H1 (cell line): ENCODE measurements around the gene HS1BP3. TPM values are rescaled to one million over a fixed set of nuclear protein-coding genes. Genes with fewer than 3 reads are reported as not detected.

Source experiments
- CTCF ChIA-PET: fragments of 300-600 bp; sonication (Branson Sonifier 250); formaldehyde crosslinking; loops from one replicate; lab custom pipeline; 2021; ENCODE audit not compliant: partially characterized antibody; lab: Charles Lee
- POLR2A ChIA-PET: fragments of 300-600 bp; sonication (Branson Sonifier 250); formaldehyde crosslinking; loops from one replicate; lab custom pipeline; 2021; ENCODE audit warnings: inconsistent platforms; ENCODE audit not compliant: partially characterized antibody; lab: Charles Lee
- DNase-seq, 2 experiments: peaks; one replicate each; pipeline versions ENCODE4 v3.0.0 to v3.0.0-alpha.2; 2010 to 2022; ENCODE audit warnings: low spot score in 2 of 2, low read depth in 1 of 2, mixed read lengths in 1 of 2
- FAIRE-seq: peaks from 2 replicates; lab custom pipeline; 2011; peaks lifted over from hg19 to GRCh38; lab: Jason Lieb, UNC
- H2AFZ ChIP-seq: 2 replicates; pipeline ENCODE4 v1.8.1; 2012; ENCODE audit warnings: low read length, inconsistent platforms
- H2AK5ac ChIP-seq: 2 replicates; pipeline ENCODE4 v1.6.1; 2013; ENCODE audit warnings: low read depth, low read length
- H2BK120ac ChIP-seq: replicated peaks from 2 replicates; pipeline ENCODE3; 2013; ENCODE audit warnings: low read depth, low read length, inconsistent platforms
- H2BK12ac ChIP-seq: 2 replicates; pipeline ENCODE4 v1.6.1; 2013; ENCODE audit warnings: low read depth, low read length
- H2BK15ac ChIP-seq: 2 replicates; pipeline ENCODE4 v1.6.1; 2013; ENCODE audit warnings: low read length
- H2BK20ac ChIP-seq: 2 replicates; pipeline ENCODE4 v1.6.1; 2013; ENCODE audit warnings: low read length
- H2BK5ac ChIP-seq: 2 replicates; pipeline ENCODE4 v1.6.1; 2013; ENCODE audit warnings: low read depth, low read length
- H3K14ac ChIP-seq: 2 replicates; pipeline ENCODE4 v1.6.1; 2013; ENCODE audit warnings: inconsistent platforms; ENCODE audit not compliant: insufficient read length
- H3K18ac ChIP-seq: 2 replicates; pipeline ENCODE4 v1.6.1; 2013; ENCODE audit warnings: low read length; ENCODE audit errors: extremely low read depth
- H3K23ac ChIP-seq: 2 replicates; pipeline ENCODE4 v1.6.1; 2013; ENCODE audit warnings: inconsistent platforms; ENCODE audit not compliant: insufficient read length
- H3K23me2 ChIP-seq: 2 replicates; pipeline ENCODE4 v1.6.1; 2013; ENCODE audit warnings: low read depth, low read length
- H3K27ac ChIP-seq: 2 replicates; pipeline ENCODE4 v1.6.1; 2011; ENCODE audit warnings: low read depth, low read length, inconsistent platforms
- H3K27me3 ChIP-seq, 4 experiments: replicated peaks in 1 of 4; 1 replicate in 1 of 4; 2 replicates in 3 of 4; pipeline versions ENCODE4 v1.6.1 to v1.8.1; 2011 to 2013; ENCODE audit warnings: low read length in 3 of 4, mild to moderate bottlenecking in 3 of 4, inconsistent platforms in 2 of 4, mixed read lengths in 2 of 4, moderate library complexity in 1 of 4; ENCODE audit not compliant: control insufficient read depth in 3 of 4, insufficient read depth in 3 of 4; ENCODE audit errors: extremely low read depth in 1 of 4
- H3K36me3 ChIP-seq, 4 experiments: 2 replicates each; pipeline versions ENCODE4 v1.6.1 to v1.8.1; 2011 to 2013; ENCODE audit warnings: mild to moderate bottlenecking in 4 of 4, low read length in 3 of 4, moderate library complexity in 2 of 4, control low read depth in 1 of 4, inconsistent platforms in 1 of 4; ENCODE audit not compliant: insufficient read depth in 4 of 4, control insufficient read depth in 2 of 4
- H3K4ac ChIP-seq: replicated peaks from 2 replicates; pipeline ENCODE3; 2013; ENCODE audit warnings: low read length, low read depth, mixed read lengths, inconsistent platforms; ENCODE audit not compliant: insufficient read length
- H3K4me1 ChIP-seq, 4 experiments: replicated peaks in 1 of 4; 1 replicate in 1 of 4; 2 replicates in 3 of 4; pipeline versions ENCODE4 v1.6.1 to v1.8.1; 2011 to 2013; ENCODE audit warnings: low read length in 3 of 4, inconsistent platforms in 2 of 4, mixed read lengths in 1 of 4; ENCODE audit not compliant: insufficient read depth in 4 of 4, control insufficient read depth in 3 of 4
- H3K4me2 ChIP-seq, 2 experiments: 2 replicates each; pipeline versions ENCODE4 v1.6.1 to v1.8.1; 2011 to 2013; ENCODE audit warnings: low read depth in 2 of 2, low read length in 2 of 2, control low read depth in 1 of 2, inconsistent platforms in 1 of 2, mild to moderate bottlenecking in 1 of 2; ENCODE audit not compliant: insufficient read depth in 1 of 2
- H3K4me3 ChIP-seq, 4 experiments: fragments of 200-600, 300-600 bp in 1 of 4; sonication (generic), shearing (Covaris generic), sonication (Bioruptor Twin) in 1 of 4; 2 replicates each; pipeline versions ENCODE4 v1.5.1 to v1.8.1; 2011 to 2016; ENCODE audit warnings: low read length in 4 of 4, low read depth in 3 of 4, control low read depth in 2 of 4, inconsistent platforms in 2 of 4, mild to moderate bottlenecking in 2 of 4, mixed read lengths in 1 of 4, moderate library complexity in 1 of 4; ENCODE audit not compliant: insufficient read depth in 2 of 4; ENCODE audit errors: extremely low read depth in 1 of 4
- H3K56ac ChIP-seq: replicated peaks from 2 replicates; pipeline ENCODE3; 2013; ENCODE audit warnings: low read depth, mild to moderate bottlenecking, mixed read lengths, low read length, inconsistent platforms; ENCODE audit not compliant: insufficient read length
- H3K79me1 ChIP-seq: 2 replicates; pipeline ENCODE4 v1.6.1; 2013; ENCODE audit warnings: low read depth, low read length, control low read depth
- H3K79me2 ChIP-seq, 2 experiments: 2 replicates each; pipeline versions ENCODE4 v1.6.1 to v1.8.1; 2012 to 2013; ENCODE audit warnings: low read length in 2 of 2, mild to moderate bottlenecking in 2 of 2, inconsistent platforms in 1 of 2; ENCODE audit not compliant: insufficient read depth in 2 of 2, control insufficient read depth in 1 of 2
- H3K9ac ChIP-seq, 4 experiments: replicated peaks in 1 of 4; 1 replicate in 1 of 4; 2 replicates in 3 of 4; pipeline versions ENCODE4 v1.6.1 to v1.8.1; 2011 to 2013; ENCODE audit warnings: low read depth in 3 of 4, low read length in 3 of 4, control low read depth in 2 of 4, mild to moderate bottlenecking in 2 of 4, moderate library complexity in 2 of 4, inconsistent platforms in 1 of 4; ENCODE audit errors: extremely low read depth in 1 of 4
- H3K9me3 ChIP-seq, 2 experiments: 2 replicates each; pipeline versions ENCODE4 v1.6.1 to v1.8.1; 2012 to 2013; ENCODE audit warnings: mild to moderate bottlenecking in 2 of 2, moderate library complexity in 2 of 2, control low read depth in 1 of 2, inconsistent platforms in 1 of 2, low read depth in 1 of 2, low read length in 1 of 2, mixed read lengths in 1 of 2; ENCODE audit not compliant: insufficient read depth in 2 of 2
- H4K20me1 ChIP-seq, 2 experiments: replicated peaks in 1 of 2; 2 replicates each; pipeline versions ENCODE3 to v1.8.1; 2011 to 2013; ENCODE audit warnings: inconsistent platforms in 2 of 2, low read length in 2 of 2, mild to moderate bottlenecking in 1 of 2; ENCODE audit not compliant: insufficient read depth in 2 of 2, control insufficient read depth in 1 of 2
- H4K5ac ChIP-seq: 2 replicates; pipeline ENCODE4 v1.6.1; 2013; ENCODE audit warnings: low read length, low read depth, mixed read lengths, inconsistent platforms; ENCODE audit not compliant: insufficient read length
- H4K8ac ChIP-seq: 2 replicates; pipeline ENCODE4 v1.8.0; 2013; ENCODE audit warnings: mild to moderate bottlenecking, moderate library complexity, low read length, inconsistent platforms; ENCODE audit not compliant: insufficient read depth; ENCODE audit errors: extremely low read depth
- H4K91ac ChIP-seq: replicated peaks from 2 replicates; pipeline ENCODE3; 2013; ENCODE audit warnings: low read length, mixed read lengths, inconsistent platforms; ENCODE audit not compliant: insufficient read length
- ASH2L ChIP-seq: fragments of 200-600, 300-600 bp; sonication (generic); IDR thresholded peaks from one replicate; pipeline ENCODE4 v1.7.1; 2017; ENCODE audit warnings: low read length
- CREB1 ChIP-seq: IDR thresholded peaks from 2 replicates; pipeline ENCODE4 v1.6.1; 2012; ENCODE audit warnings: inconsistent platforms
- EGR1 ChIP-seq: IDR thresholded peaks from 2 replicates; pipeline ENCODE4 v1.6.1; 2011; ENCODE audit warnings: low read depth, low read length, borderline replicate concordance
- EZH2 ChIP-seq: fragments of 200-600 bp; sonication (generic); IDR thresholded peaks from 2 replicates; pipeline ENCODE4 v1.7.1; 2012; ENCODE audit warnings: low read depth, mild to moderate bottlenecking, moderate library complexity, low read length, inconsistent platforms; ENCODE audit not compliant: severe bottlenecking
- HDAC6 ChIP-seq: IDR thresholded peaks from one replicate; pipeline ENCODE4 v1.7.1; 2012; ENCODE audit warnings: low read depth, mild to moderate bottlenecking, inconsistent platforms, low read length, moderate library complexity
- NRF1 ChIP-seq: IDR thresholded peaks from 2 replicates; pipeline ENCODE4 v1.6.1; 2011; ENCODE audit warnings: mild to moderate bottlenecking, low read depth, low read length, improper control_type of control experiment
- POLR2AphosphoS5 ChIP-seq: IDR thresholded peaks from 2 replicates; pipeline ENCODE4 v1.6.1; 2011; ENCODE audit warnings: low read depth, low read length
- TAF7 ChIP-seq: optimal IDR thresholded peaks from 2 replicates; pipeline ENCODE3; 2011; ENCODE audit warnings: low read depth, mild to moderate bottlenecking, inconsistent platforms, low read length, moderate library complexity, borderline replicate concordance
- TCF12 ChIP-seq: IDR thresholded peaks from 2 replicates; pipeline ENCODE4 v1.6.1; 2011; ENCODE audit warnings: low read depth, mild to moderate bottlenecking, low read length
- WGBS, 2 experiments: shearing (Covaris generic) in 1 of 2; methylation state at CpG; one replicate each; pipeline versions ENCODE4 v1.1.6 to v1.1.7; 2013 to 2015; ENCODE audit warnings: low lambda C conversion rate in 2 of 2, mixed read lengths in 2 of 2, inconsistent platforms in 1 of 2, low coverage in 1 of 2, missing lambda C conversion rate in 1 of 2; ENCODE audit not compliant: insufficient replicate concordance in 2 of 2, insufficient coverage in 1 of 2, insufficient read length in 1 of 2; ENCODE audit errors: extremely low coverage in 1 of 2, missing lambda C conversion rate in 1 of 2; 5-methylcytosine and 5-hydroxymethylcytosine counted together
- polyA plus RNA-seq, 7 experiments: library from polyadenylated mRNA; depleted of rRNA in 3 of 7; stranded (reverse) in 5 of 7; unstranded in 2 of 7; fragments of >200 nt in 5 of 7; fragments of 200-250 nt in 2 of 7; gene quantifications; 1 replicate in 5 of 7; 2 replicates in 1 of 7; 4 replicates in 1 of 7; pipeline versions ENCODE4 v1.2.1 to v1.2.3, GENCODE V29; 2011 to 2013; ENCODE audit warnings: missing spikeins in 2 of 7, mixed read lengths in 2 of 7
- total RNA-seq: library from RNA; stranded (reverse); fragmentation: NEBNext Ultra II Directional; extraction: Animal tissue kit (Norgen Biotek cat#: 25700); gene quantifications from 2 replicates; pipeline ENCODE4 v1.2.1, GENCODE V29; 2021

Gene HS1BP3
- total and polyA plus RNA-seq, 2 of the 8 experiments (the other 6 are each of a cell fraction or from before 2014, with no cell fraction given) = 11.1 to 11.3 TPM

GRCh38 chr2:20606198-20606597 lies 44.7 kb downstream of the HS1BP3 start:
- no peak overlapping the region for H2BK5ac ChIP-seq
- H3K23ac ChIP-seq = no peak overlapping the region
- WGBS, 2 experiments = 66% methylated on average over 3 of the region's 3 CpGs; no CpG with 5 or more reads in 1 of the 2 experiments
- no peak overlapping the region for H4K8ac ChIP-seq
- H3K36me3 ChIP-seq = no peaks in the 10 kb centered on the region
- H3K14ac ChIP-seq = no peak overlapping the region
- CTCF ChIA-PET = interaction anchor here (0.6 to 15.2 kb wide), 10 partner anchors 9 to 236 kb away, joined by 3 to 116 read pairs (median 4); no protein-coding TSS in a partner anchor
- no peak overlapping the region for H2AFZ ChIP-seq
- no peak for DNase-seq
- no peak overlapping the region for H2AK5ac ChIP-seq
- H3K9ac ChIP-seq = no peak overlapping the region
- no peak overlapping the region for H3K27ac ChIP-seq
- no peak overlapping the region for H2BK120ac ChIP-seq
- no peak overlapping the region for H2BK15ac ChIP-seq
- H3K23me2 ChIP-seq = no peaks in the 10 kb centered on the region
- no peak overlapping the region for H3K56ac ChIP-seq
- no peak overlapping the region for H4K91ac ChIP-seq
- H3K18ac ChIP-seq = no peak overlapping the region
- no peaks in the 10 kb centered on the region for H3K79me2 ChIP-seq
- H3K27me3 ChIP-seq = no peaks in the 10 kb centered on the region
- no peak overlapping the region for H3K4me3 ChIP-seq
- no peak for FAIRE-seq
- H4K5ac ChIP-seq = no peak overlapping the region
- H2BK12ac ChIP-seq = no peak overlapping the region
- no peak for TF ChIP-seq TCF12
- no peak for TF ChIP-seq NRF1
- no peak for TF ChIP-seq TAF7
- TF ChIP-seq POLR2AphosphoS5 = no peak
- no peak for TF ChIP-seq CREB1
- TF ChIP-seq ASH2L = no peak
- TF ChIP-seq EGR1 = no peak
- no peak for TF ChIP-seq EZH2
- TF ChIP-seq HDAC6 = no peak
- H3K4ac ChIP-seq = no peak overlapping the region
- H3K79me1 ChIP-seq = no peaks in the 10 kb centered on the region
- POLR2A ChIA-PET = interaction anchor here (0.8 kb wide), 1 partner anchor 28 kb away, joined by 3 read pairs; no protein-coding TSS in a partner anchor
- H3K4me1 ChIP-seq = no peaks in the 10 kb centered on the region; a peak in 1 of 7 replicates
- H2BK20ac ChIP-seq = no peak overlapping the region
- 0 out of 4 replicates have a peak, but pooled peaks cover 3% of the 10 kb centered on the region in 2 experiments for H3K9me3 ChIP-seq
- H4K20me1 ChIP-seq = no peaks in the 10 kb centered on the region
- no peak overlapping the region for H3K4me2 ChIP-seq
